GM23338 (cell line): ENCODE results near the gene ASB2. TPM values are rescaled to one million over a fixed set of nuclear protein-coding genes. Genes with fewer than 3 reads are reported as not detected.

ENCODE experiments used
- ATAC-seq: fragments of 200-7000 bp; cut with Tn5 transposase; 3 replicates; pipeline ENCODE4 v1.9.1; 2020
- DNase-seq: peaks from one replicate; pipeline ENCODE4 v3.0.0-alpha.2; 2015; ENCODE audit warnings: low spot score
- H2AFZ ChIP-seq: fragments of 200-600 bp; sonication (generic); 2 replicates; pipeline ENCODE4 v1.8.0; 2016; ENCODE audit warnings: antibody characterized with exemption, mild to moderate bottlenecking, moderate library complexity
- H3F3A ChIP-seq: fragments of 200-600 bp; sonication (generic); replicated peaks from 2 replicates; pipeline ENCODE4 v1.8.0; 2017; ENCODE audit warnings: antibody characterized with exemption, mixed run types, low read depth
- H3K27ac ChIP-seq: fragments of 200-600 bp; sonication (generic); 2 replicates; pipeline ENCODE4 v1.6.1; 2016; ENCODE audit warnings: low read depth
- H3K27me3 ChIP-seq: fragments of 200-600 bp; sonication (generic); 2 replicates; pipeline ENCODE4 v1.8.0; 2016; ENCODE audit warnings: mild to moderate bottlenecking, mixed run types, moderate library complexity; ENCODE audit not compliant: insufficient read depth
- H3K36me3 ChIP-seq: fragments of 200-600 bp; sonication (generic); 2 replicates; pipeline ENCODE4 v1.8.0; 2016; ENCODE audit warnings: mild to moderate bottlenecking; ENCODE audit not compliant: insufficient read depth
- H3K4me1 ChIP-seq: fragments of 200-600 bp; sonication (generic); 2 replicates; pipeline ENCODE4 v1.8.0; 2016; ENCODE audit warnings: mild to moderate bottlenecking, moderate library complexity; ENCODE audit not compliant: insufficient read depth
- H3K4me2 ChIP-seq: fragments of 200-600 bp; sonication (generic); 2 replicates; pipeline ENCODE4 v1.7.1; 2017; ENCODE audit warnings: mixed run types
- H3K4me3 ChIP-seq: fragments of 200-600 bp; sonication (generic); 2 replicates; pipeline ENCODE4 v1.6.1; 2016; ENCODE audit warnings: mixed run types
- H3K79me2 ChIP-seq: fragments of 200-600 bp; sonication (generic); replicated peaks from 2 replicates; pipeline ENCODE4 v1.8.0; 2017; ENCODE audit warnings: mild to moderate bottlenecking; ENCODE audit not compliant: insufficient read depth
- H3K9me2 ChIP-seq: fragments of 200-600 bp; sonication (generic); 2 replicates; pipeline ENCODE4 v1.8.0; 2017; ENCODE audit not compliant: insufficient read depth
- H4K20me1 ChIP-seq: fragments of 200-600 bp; sonication (generic); replicated peaks from 2 replicates; pipeline ENCODE4 v1.8.0; 2017; ENCODE audit warnings: mild to moderate bottlenecking; ENCODE audit not compliant: insufficient read depth
- H3K27ac Mint-ChIP-seq: 2 replicates; pipeline ENCODE4 v1.8.0; 2020; ENCODE audit warnings: inconsistent platforms, mild to moderate bottlenecking, moderate library complexity, mixed read lengths
- H3K27me3 Mint-ChIP-seq: 3 replicates; pipeline ENCODE4 v1.8.0; 2022; ENCODE audit warnings: low read depth, mild to moderate bottlenecking, moderate library complexity, mixed read lengths, inconsistent platforms; ENCODE audit not compliant: insufficient read depth, poor library complexity
- H3K36me3 Mint-ChIP-seq: 3 replicates; pipeline ENCODE4 v1.8.0; 2021; ENCODE audit warnings: low read depth, mild to moderate bottlenecking, inconsistent platforms, moderate library complexity, mixed read lengths
- H3K4me1 Mint-ChIP-seq: 3 replicates; pipeline ENCODE4 v1.8.0; 2020; ENCODE audit warnings: mild to moderate bottlenecking, inconsistent platforms, mixed read lengths
- H3K4me3 Mint-ChIP-seq: 3 replicates; pipeline ENCODE4 v1.8.0; 2021; ENCODE audit warnings: moderate library complexity, mild to moderate bottlenecking, inconsistent platforms, mixed read lengths
- H3K9me3 Mint-ChIP-seq: 3 replicates; pipeline ENCODE4 v1.8.0; 2020; ENCODE audit warnings: moderate library complexity, mild to moderate bottlenecking, inconsistent platforms, mixed read lengths
- CREB1 ChIP-seq: fragments of 250-450 bp; sonication (Bioruptor Pico); IDR thresholded peaks from 2 replicates; pipeline ENCODE4 v1.5.0; 2020; ENCODE audit warnings: low read depth, mild to moderate bottlenecking, moderate library complexity
- EZH2phosphoT487 ChIP-seq: fragments of 200-600 bp; sonication (generic); IDR thresholded peaks from one replicate; pipeline ENCODE4 v1.8.1; 2018; ENCODE audit warnings: antibody characterized with exemption; ENCODE audit not compliant: unreplicated experiment
- JUNB ChIP-seq: IDR thresholded peaks from one replicate; pipeline ENCODE4 v1.6.1; 2016; ENCODE audit warnings: antibody characterized with exemption; ENCODE audit not compliant: unreplicated experiment
- NANOG ChIP-seq: IDR thresholded peaks from 2 replicates; pipeline ENCODE4 v1.6.1; 2016; ENCODE audit warnings: antibody characterized with exemption, borderline replicate concordance
- POLR2AphosphoS5 ChIP-seq: IDR thresholded peaks from 2 replicates; pipeline ENCODE4 v1.6.1; 2016; ENCODE audit warnings: antibody characterized with exemption, low read depth
- REST ChIP-seq: IDR thresholded peaks from one replicate; pipeline ENCODE4 v1.6.1; 2018; ENCODE audit warnings: antibody characterized with exemption; ENCODE audit not compliant: unreplicated experiment
- STAT1 ChIP-seq: IDR thresholded peaks from one replicate; pipeline ENCODE4 v1.6.1; 2016; ENCODE audit warnings: antibody characterized with exemption; ENCODE audit not compliant: unreplicated experiment
- ZNF114 ChIP-seq: fragments of 250-450 bp; sonication (Bioruptor Pico); IDR thresholded peaks from 2 replicates; pipeline ENCODE4 v1.5.0; 2020; ENCODE audit warnings: mild to moderate bottlenecking, moderate library complexity
- ZNF331 ChIP-seq: fragments of 250-450 bp; sonication (Bioruptor Pico); IDR thresholded peaks from 2 replicates; pipeline ENCODE4 v1.5.0; 2020; ENCODE audit warnings: low read depth, mild to moderate bottlenecking, moderate library complexity
- polyA plus RNA-seq: library from polyadenylated mRNA; unstranded; fragments of >200 nt; fragmentation: Nextera tagmentation; extraction: Ambion mirVana; gene quantifications from 2 replicates; pipeline ENCODE4 v1.2.1, GENCODE V29; 2016
- total RNA-seq: library from RNA; depleted of rRNA; stranded (reverse); fragments of >200 nt; shearing (Covaris generic); gene quantifications from 2 replicates; pipeline ENCODE4 v1.2.3, GENCODE V29; 2014
- TF ChIP-seq, protein P1 (sequence below): fragments of 250-450 bp; sonication (Bioruptor Pico); IDR thresholded peaks from 2 replicates; pipeline ENCODE4 v1.5.0; 2020; ENCODE audit warnings: mild to moderate bottlenecking, moderate library complexity

ASB2 gene
- total and polyA plus RNA-seq, 2 experiments from 2014 or later: 1.2 to 1.7 TPM

GRCh38 chr14:93960108-93960475 is 16.3 kb downstream of the ASB2 start:
- H3K27ac ChIP-seq: no peak overlapping the region
- H3K9me2 ChIP-seq: 0 out of 2 replicates have a peak, but pooled peaks cover 5% of the 10 kb centered on the region
- no peak overlapping the region for H3K4me3 ChIP-seq
- no peaks in the 10 kb centered on the region for H3F3A ChIP-seq
- H4K20me1 ChIP-seq: no peaks in the 10 kb centered on the region
- H2AFZ ChIP-seq: 0 out of 2 replicates have a peak overlapping the region, but pooled peaks have one; percentile 28
- ATAC-seq (no peak), DNase-seq (no peak)
- H3K4me2 ChIP-seq: no peak overlapping the region
- peaks cover 2% of the 10 kb centered on the region for H3K27me3 Mint-ChIP-seq
- TF ChIP-seq, protein P1, sequence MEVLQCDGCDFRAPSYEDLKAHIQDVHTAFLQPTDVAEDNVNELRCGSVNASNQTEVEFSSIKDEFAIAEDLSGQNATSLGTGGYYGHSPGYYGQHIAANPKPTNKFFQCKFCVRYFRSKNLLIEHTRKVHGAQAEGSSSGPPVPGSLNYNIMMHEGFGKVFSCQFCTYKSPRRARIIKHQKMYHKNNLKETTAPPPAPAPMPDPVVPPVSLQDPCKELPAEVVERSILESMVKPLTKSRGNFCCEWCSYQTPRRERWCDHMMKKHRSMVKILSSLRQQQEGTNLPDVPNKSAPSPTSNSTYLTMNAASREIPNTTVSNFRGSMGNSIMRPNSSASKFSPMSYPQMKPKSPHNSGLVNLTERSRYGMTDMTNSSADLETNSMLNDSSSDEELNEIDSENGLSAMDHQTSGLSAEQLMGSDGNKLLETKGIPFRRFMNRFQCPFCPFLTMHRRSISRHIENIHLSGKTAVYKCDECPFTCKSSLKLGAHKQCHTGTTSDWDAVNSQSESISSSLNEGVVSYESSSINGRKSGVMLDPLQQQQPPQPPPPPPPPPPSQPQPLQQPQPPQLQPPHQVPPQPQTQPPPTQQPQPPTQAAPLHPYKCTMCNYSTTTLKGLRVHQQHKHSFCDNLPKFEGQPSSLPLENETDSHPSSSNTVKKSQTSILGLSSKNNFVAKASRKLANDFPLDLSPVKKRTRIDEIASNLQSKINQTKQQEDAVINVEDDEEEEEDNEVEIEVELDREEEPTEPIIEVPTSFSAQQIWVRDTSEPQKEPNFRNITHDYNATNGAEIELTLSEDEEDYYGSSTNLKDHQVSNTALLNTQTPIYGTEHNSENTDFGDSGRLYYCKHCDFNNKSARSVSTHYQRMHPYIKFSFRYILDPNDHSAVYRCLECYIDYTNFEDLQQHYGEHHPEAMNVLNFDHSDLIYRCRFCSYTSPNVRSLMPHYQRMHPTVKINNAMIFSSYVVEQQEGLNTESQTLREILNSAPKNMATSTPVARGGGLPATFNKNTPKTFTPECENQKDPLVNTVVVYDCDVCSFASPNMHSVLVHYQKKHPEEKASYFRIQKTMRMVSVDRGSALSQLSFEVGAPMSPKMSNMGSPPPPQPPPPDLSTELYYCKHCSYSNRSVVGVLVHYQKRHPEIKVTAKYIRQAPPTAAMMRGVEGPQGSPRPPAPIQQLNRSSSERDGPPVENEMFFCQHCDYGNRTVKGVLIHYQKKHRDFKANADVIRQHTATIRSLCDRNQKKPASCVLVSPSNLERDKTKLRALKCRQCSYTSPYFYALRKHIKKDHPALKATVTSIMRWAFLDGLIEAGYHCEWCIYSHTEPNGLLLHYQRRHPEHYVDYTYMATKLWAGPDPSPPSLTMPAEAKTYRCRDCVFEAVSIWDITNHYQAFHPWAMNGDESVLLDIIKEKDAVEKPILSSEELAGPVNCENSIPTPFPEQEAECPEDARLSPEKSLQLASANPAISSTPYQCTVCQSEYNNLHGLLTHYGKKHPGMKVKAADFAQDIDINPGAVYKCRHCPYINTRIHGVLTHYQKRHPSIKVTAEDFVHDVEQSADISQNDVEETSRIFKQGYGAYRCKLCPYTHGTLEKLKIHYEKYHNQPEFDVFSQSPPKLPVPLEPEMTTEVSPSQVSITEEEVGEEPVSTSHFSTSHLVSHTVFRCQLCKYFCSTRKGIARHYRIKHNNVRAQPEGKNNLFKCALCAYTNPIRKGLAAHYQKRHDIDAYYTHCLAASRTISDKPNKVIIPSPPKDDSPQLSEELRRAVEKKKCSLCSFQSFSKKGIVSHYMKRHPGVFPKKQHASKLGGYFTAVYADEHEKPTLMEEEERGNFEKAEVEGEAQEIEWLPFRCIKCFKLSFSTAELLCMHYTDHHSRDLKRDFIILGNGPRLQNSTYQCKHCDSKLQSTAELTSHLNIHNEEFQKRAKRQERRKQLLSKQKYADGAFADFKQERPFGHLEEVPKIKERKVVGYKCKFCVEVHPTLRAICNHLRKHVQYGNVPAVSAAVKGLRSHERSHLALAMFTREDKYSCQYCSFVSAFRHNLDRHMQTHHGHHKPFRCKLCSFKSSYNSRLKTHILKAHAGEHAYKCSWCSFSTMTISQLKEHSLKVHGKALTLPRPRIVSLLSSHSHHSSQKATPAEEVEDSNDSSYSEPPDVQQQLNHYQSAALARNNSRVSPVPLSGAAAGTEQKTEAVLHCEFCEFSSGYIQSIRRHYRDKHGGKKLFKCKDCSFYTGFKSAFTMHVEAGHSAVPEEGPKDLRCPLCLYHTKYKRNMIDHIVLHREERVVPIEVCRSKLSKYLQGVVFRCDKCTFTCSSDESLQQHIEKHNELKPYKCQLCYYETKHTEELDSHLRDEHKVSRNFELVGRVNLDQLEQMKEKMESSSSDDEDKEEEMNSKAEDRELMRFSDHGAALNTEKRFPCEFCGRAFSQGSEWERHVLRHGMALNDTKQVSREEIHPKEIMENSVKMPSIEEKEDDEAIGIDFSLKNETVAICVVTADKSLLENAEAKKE (CRISPR knock-in tag): no peak
- TF ChIP-seq EZH2phosphoT487 (no peak), STAT1 (no peak), JUNB (no peak), CREB1 (no peak), ZNF114 (CRISPR knock-in tag) (no peak), NANOG (no peak), REST (no peak), ZNF331 (no peak), POLR2AphosphoS5 (no peak)
- H3K27ac Mint-ChIP-seq: no peak overlapping the region; the same call in 1 of the 2 replicates
- H3K9me3 Mint-ChIP-seq: no peaks in the 10 kb centered on the region
- no peaks in the 10 kb centered on the region for H3K36me3 Mint-ChIP-seq
- H3K79me2 ChIP-seq: no peaks in the 10 kb centered on the region
- peaks cover 22% of the 10 kb centered on the region for H3K4me1 Mint-ChIP-seq
- no peaks in the 10 kb centered on the region for H3K36me3 ChIP-seq
- H3K4me1 ChIP-seq: no peaks in the 10 kb centered on the region
- no peak overlapping the region for H3K4me3 Mint-ChIP-seq
- H3K27me3 ChIP-seq: no peaks in the 10 kb centered on the region
